H1 (cell line): ENCODE data around the gene C2orf42.
"Not testable (repeated sequence)": the region's sequence is repeated elsewhere in the genome, so short reads cannot be mapped to it uniquely, and the experiment has no call there.

Source experiments
- ATF3 ChIP-seq: IDR thresholded peaks from 2 replicates; pipeline ENCODE4 v1.6.1; 2011; ENCODE audit warnings: low read depth, mild to moderate bottlenecking, low read length; ENCODE audit not compliant: insufficient read depth
- EZH2 ChIP-seq: fragments of 200-600 bp; sonication (generic); IDR thresholded peaks from 2 replicates; pipeline ENCODE4 v1.7.1; 2012; ENCODE audit warnings: low read depth, mild to moderate bottlenecking, moderate library complexity, low read length, inconsistent platforms; ENCODE audit not compliant: severe bottlenecking
- FOSL1 ChIP-seq: IDR thresholded peaks from 2 replicates; pipeline ENCODE4 v1.6.1; 2011; ENCODE audit warnings: mild to moderate bottlenecking, low read depth, low read length, moderate library complexity; ENCODE audit not compliant: insufficient read depth
- JUN ChIP-seq: IDR thresholded peaks from 2 replicates; pipeline ENCODE4 v1.6.1; 2011; ENCODE audit warnings: low read depth, mild to moderate bottlenecking, improper control_type of control experiment, low read length
- SP4 ChIP-seq: IDR thresholded peaks from 2 replicates; pipeline ENCODE4 v1.6.1; 2012; ENCODE audit warnings: low read length, inconsistent platforms
- TAF1 ChIP-seq: IDR thresholded peaks from 2 replicates; pipeline ENCODE4 v1.6.1; 2011; ENCODE audit warnings: mild to moderate bottlenecking, low read depth, low read length
- TCF12 ChIP-seq: IDR thresholded peaks from 2 replicates; pipeline ENCODE4 v1.6.1; 2011; ENCODE audit warnings: low read depth, mild to moderate bottlenecking, low read length

DNA sequence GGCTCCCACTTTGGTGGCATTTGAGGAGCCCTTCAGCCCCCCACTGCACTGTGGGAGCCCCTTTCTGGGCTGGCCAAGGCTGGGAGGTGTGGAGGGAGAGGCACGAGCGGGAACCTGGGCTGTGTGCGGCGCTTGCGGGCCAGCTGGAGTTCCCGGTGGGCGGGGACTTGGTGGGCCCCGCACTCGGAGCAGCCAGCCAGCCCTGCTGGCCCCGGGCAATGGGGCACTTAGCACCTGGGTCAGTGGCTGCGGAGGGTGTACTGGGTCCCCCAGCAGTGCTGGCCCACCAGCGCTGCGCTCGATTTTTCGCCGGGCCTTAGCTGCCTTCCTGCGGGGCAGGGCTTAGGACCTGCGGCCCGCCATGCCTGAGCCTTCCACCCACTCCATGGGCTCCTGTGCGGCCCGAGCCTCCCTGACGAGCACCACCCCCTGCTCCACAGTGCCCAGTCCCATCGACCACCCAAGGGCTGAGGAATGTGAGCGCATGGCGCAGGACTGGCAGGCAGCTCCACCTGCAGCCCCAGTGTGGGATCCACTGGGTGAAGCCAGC, 42.5 kb downstream of the C2orf42 start:
- not testable (repeated sequence) for TF ChIP-seq TAF1, FOSL1, ATF3, SP4, EZH2, TCF12, JUN
